CD4-positive, CD25-positive, alpha-beta regulatory T cell (primary cell): ENCODE data around the gene NUDT16. TPM values are rescaled to one million over a fixed set of nuclear protein-coding genes. Genes with fewer than 3 reads are reported as not detected.

Experiments used
- ATAC-seq, 2 donors: fragments of 150-1000 bp; cut with Tn5 transposase; one replicate each; pipeline ENCODE4 v1.10.0; 2021; ENCODE audit warnings: low read depth in 2 of 2, moderate number of reproducible peaks in 2 of 2, moderate library complexity in 1 of 2
- DNase-seq, 3 donors: peaks; one replicate each; pipeline versions ENCODE4 v3.0.0 to v3.0.0-alpha.2; 2012 to 2022; ENCODE audit warnings: mixed read lengths in 1 of 3
- H3K27ac ChIP-seq: one replicate; pipeline ENCODE4 v1.7.0; 2013; ENCODE audit warnings: mild to moderate bottlenecking, low read length; ENCODE audit not compliant: insufficient read depth, poor library complexity, severe bottlenecking
- H3K27me3 ChIP-seq: one replicate; pipeline ENCODE4 v1.7.0; 2013; ENCODE audit warnings: low read length; ENCODE audit not compliant: control insufficient read depth, insufficient read depth
- H3K36me3 ChIP-seq: one replicate; pipeline ENCODE4 v1.7.0; 2013; ENCODE audit warnings: mild to moderate bottlenecking, low read length, moderate library complexity; ENCODE audit not compliant: control insufficient read depth, insufficient read depth
- H3K4me1 ChIP-seq: 2 replicates; pipeline ENCODE4 v1.7.0; 2013; ENCODE audit warnings: mild to moderate bottlenecking, low read length; ENCODE audit not compliant: insufficient read depth, control insufficient read depth, poor library complexity, severe bottlenecking
- H3K4me3 ChIP-seq: one replicate; pipeline ENCODE4 v1.7.0; 2013; ENCODE audit warnings: low read depth, mild to moderate bottlenecking, low read length, moderate library complexity
- H3K9me3 ChIP-seq, 2 experiments: 1 replicate in 1 of 2; 2 replicates in 1 of 2; pipeline ENCODE4 v1.7.0; 2013; ENCODE audit warnings: low read length in 2 of 2, mild to moderate bottlenecking in 1 of 2, moderate library complexity in 1 of 2; ENCODE audit not compliant: control insufficient read depth in 2 of 2
- H3K27ac Mint-ChIP-seq, 3 donors: one replicate each; pipeline ENCODE4 v1.8.0; 2020 to 2022; ENCODE audit warnings: mild to moderate bottlenecking in 3 of 3, mixed read lengths in 3 of 3, moderate library complexity in 2 of 3
- H3K27me3 Mint-ChIP-seq: one replicate; pipeline ENCODE4 v1.8.0; 2022; ENCODE audit warnings: mild to moderate bottlenecking, mixed read lengths
- H3K36me3 Mint-ChIP-seq: one replicate; pipeline ENCODE4 v1.8.0; 2020; ENCODE audit warnings: mixed read lengths
- H3K4me1 Mint-ChIP-seq, 4 donors: one replicate each; pipeline ENCODE4 v1.8.0; 2020 to 2022; ENCODE audit warnings: mixed read lengths in 4 of 4, mild to moderate bottlenecking in 1 of 4
- H3K4me3 Mint-ChIP-seq, 4 donors: one replicate each; pipeline ENCODE4 v1.8.0; 2020 to 2022; ENCODE audit warnings: mild to moderate bottlenecking in 4 of 4, mixed read lengths in 4 of 4, moderate library complexity in 3 of 4
- H3K9me3 Mint-ChIP-seq, 7 donors: one replicate each; pipeline ENCODE4 v1.8.0; 2020 to 2022; ENCODE audit warnings: mixed read lengths in 7 of 7, mild to moderate bottlenecking in 3 of 7, moderate library complexity in 2 of 7
- polyA plus RNA-seq, 4 donors: library from polyadenylated mRNA; unstranded; fragments of 300-500 nt; fragmentation: Illumina TruSeq; gene quantifications; one replicate each; pipeline ENCODE4 v1.2.3, GENCODE V29; 2021
- total RNA-seq: library from RNA; stranded (reverse); gene quantifications from one replicate; pipeline ENCODE4 v1.2.3, GENCODE V29; 2022

Gene NUDT16
- total and polyA plus RNA-seq, 5 donors from 2014 or later, result 3.6 to 8.6 (median 5.2) TPM

GRCh38 chr3:131427226-131427625 lies 45.7 kb downstream of the NUDT16 start:
- no peak overlapping the region for H3K4me3 ChIP-seq
- no peak overlapping the region for H3K4me3 Mint-ChIP-seq
- no peak overlapping the region for H3K27ac Mint-ChIP-seq
- ATAC-seq (no peak), DNase-seq (no peak)
- no peak overlapping the region for H3K27ac ChIP-seq
- H3K9me3 ChIP-seq, result no peaks in the 10 kb centered on the region
- H3K36me3 ChIP-seq, result no peaks in the 10 kb centered on the region
- no peaks in the 10 kb centered on the region for H3K4me1 ChIP-seq
- H3K27me3 ChIP-seq, result peaks cover 3% of the 10 kb centered on the region
- peaks cover 0 to 6% (median 0%) of the 10 kb centered on the region in 7 donors for H3K9me3 Mint-ChIP-seq
- H3K4me1 Mint-ChIP-seq, result no peaks in the 10 kb centered on the region
- no peaks in the 10 kb centered on the region for H3K36me3 Mint-ChIP-seq
- H3K27me3 Mint-ChIP-seq, result peaks cover 10% of the 10 kb centered on the region

GRCh38 chr3:131431754-131432153 lies 50.2 kb downstream of the NUDT16 start:
- H3K9me3 ChIP-seq, result no peaks in the 10 kb centered on the region
- no peak overlapping the region for H3K4me3 Mint-ChIP-seq
- no peaks in the 10 kb centered on the region for H3K36me3 Mint-ChIP-seq
- no peak overlapping the region for H3K27ac ChIP-seq
- H3K27me3 ChIP-seq, result peaks cover 3% of the 10 kb centered on the region
- ATAC-seq (no peak), DNase-seq (no peak)
- no peak overlapping the region for H3K27ac Mint-ChIP-seq
- no peak overlapping the region for H3K4me3 ChIP-seq
- H3K4me1 Mint-ChIP-seq, result no peaks in the 10 kb centered on the region
- peaks cover 0 to 6% (median 0%) of the 10 kb centered on the region in 7 donors for H3K9me3 Mint-ChIP-seq
- no peaks in the 10 kb centered on the region for H3K4me1 ChIP-seq
- H3K27me3 Mint-ChIP-seq, result peaks cover 20% of the 10 kb centered on the region
- H3K36me3 ChIP-seq, result no peaks in the 10 kb centered on the region

DNA sequence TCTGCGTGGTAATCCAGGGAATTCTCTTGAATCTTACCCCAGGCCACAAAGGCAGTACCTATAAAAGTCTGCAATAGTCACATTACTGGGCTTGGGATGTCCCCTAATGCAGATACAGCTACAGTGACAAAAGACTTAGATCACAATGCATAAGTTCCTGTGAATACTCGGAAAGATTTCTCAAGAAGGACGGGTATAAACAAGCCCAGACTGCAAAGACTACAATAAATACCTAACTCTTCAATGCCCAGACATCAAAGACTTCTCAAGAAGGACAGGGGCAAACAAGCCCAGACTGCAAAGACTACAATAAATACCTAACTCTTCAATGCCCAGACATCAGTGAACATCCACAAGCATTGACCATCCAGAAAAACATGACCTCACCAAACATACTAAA lies 50.9 kb downstream of the NUDT16 start:
- Mint-ChIP-seq H3K27me3 (peaks cover 23% of the 10 kb centered on the region), H3K9me3 (peaks cover 0 to 6% (median 0%) of the 10 kb centered on the region in 7 donors), H3K27ac (no peak overlapping the region), H3K36me3 (no peaks in the 10 kb centered on the region), H3K4me1 (no peaks in the 10 kb centered on the region), H3K4me3 (no peak overlapping the region)
- Histone ChIP-seq H3K27ac (no peak overlapping the region), H3K4me1 (no peaks in the 10 kb centered on the region), H3K9me3 (no peaks in the 10 kb centered on the region), H3K27me3 (peaks cover 3% of the 10 kb centered on the region), H3K4me3 (no peak overlapping the region), H3K36me3 (no peaks in the 10 kb centered on the region)
- no peak for DNase-seq
- no peak for ATAC-seq

DNA sequence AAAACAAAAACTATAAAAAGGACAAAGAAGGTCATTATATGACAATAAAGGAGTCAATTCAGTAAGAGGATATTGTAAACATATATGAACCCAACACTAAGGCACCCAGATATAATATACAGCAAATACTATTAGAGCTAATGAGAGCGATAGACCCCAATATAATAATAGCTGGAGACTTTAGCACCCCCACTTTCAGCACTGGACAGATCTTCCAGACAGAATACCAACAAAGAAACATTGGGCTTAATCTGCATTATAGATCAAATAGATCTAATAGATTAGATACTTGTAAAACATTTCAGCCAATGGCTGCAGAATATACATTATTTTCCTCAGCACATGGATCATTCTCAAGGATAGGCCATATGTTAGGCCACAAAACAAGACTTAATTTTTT lies 53.4 kb downstream of the NUDT16 start:
- no peaks in the 10 kb centered on the region for H3K4me1 ChIP-seq
- H3K9me3 ChIP-seq, result no peaks in the 10 kb centered on the region
- no peak overlapping the region for H3K27ac Mint-ChIP-seq
- H3K36me3 ChIP-seq, result no peaks in the 10 kb centered on the region
- H3K4me1 Mint-ChIP-seq, result no peaks in the 10 kb centered on the region
- H3K27me3 Mint-ChIP-seq, result peaks cover 14% of the 10 kb centered on the region
- no peak overlapping the region for H3K4me3 ChIP-seq
- no peak overlapping the region for H3K27ac ChIP-seq
- peaks cover 3% of the 10 kb centered on the region for H3K27me3 ChIP-seq
- ATAC-seq (no peak), DNase-seq (no peak)
- H3K4me3 Mint-ChIP-seq, result no peak overlapping the region
- H3K36me3 Mint-ChIP-seq, result no peaks in the 10 kb centered on the region
- H3K9me3 Mint-ChIP-seq, result peaks cover 0 to 6% (median 0%) of the 10 kb centered on the region in 7 donors

Other genes starting within 250 kb of the NUDT16 start
- gene MRPL3, start 121.2 kb downstream of the NUDT16 start, total RNA-seq, result 27.3 TPM
- 10 to 100 TPM; 69.4 to 85.5 (median 75.8) TPM for gene MRPL3, start 121.2 kb downstream of the NUDT16 start, polyA plus RNA-seq